ENCODE measurements around the gene TDRD9.
"Not testable (repeated sequence)": the region's sequence is repeated elsewhere in the genome, so short reads cannot be mapped to it uniquely, and the experiment has no call there.

Gene TDRD9

DNA sequence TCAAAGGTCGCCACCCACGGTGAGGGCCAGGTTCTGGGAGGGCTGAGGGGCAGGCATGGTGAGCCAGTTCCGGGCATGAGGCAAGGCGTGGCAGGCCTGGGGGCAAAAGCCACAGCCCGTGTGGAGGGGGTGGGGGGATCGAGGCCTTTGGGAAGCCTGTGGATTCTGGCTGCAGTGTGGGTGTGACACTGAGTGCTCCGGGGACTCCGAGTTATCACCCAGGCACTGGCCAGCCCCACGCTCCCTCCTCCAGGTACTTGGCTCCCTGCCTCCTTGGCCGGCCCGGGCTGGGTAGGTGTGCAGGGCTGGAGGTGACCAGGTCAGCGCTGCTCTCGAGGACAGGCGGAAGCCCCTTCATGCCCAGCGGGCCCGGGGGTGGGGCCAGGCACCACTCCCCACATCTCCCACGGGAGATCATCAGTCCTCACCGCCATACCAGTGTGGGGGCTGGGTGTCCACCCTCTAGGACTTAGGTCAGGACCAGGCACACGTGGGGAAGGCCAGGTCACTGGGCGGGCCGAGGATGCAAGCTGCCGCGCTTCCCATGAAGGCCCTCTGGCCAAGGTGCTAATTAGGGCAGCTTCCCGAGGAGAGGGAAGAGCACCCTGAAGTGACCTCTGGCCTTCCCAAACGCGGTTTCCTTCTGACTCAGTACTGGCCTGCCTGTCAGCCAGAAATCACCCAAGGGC, 34.1 kb upstream of the TDRD9 start:
- FAIRE-seq: no peak

- no peak for FAIRE-seq
Measured at GRCh38 chr14:103894723-103895059, 33.6 kb upstream of the TDRD9 start.

GRCh38 chr14:103896578-103896977, 31.7 kb upstream of the TDRD9 start:
- no peak for FAIRE-seq

GRCh38 chr14:103897075-103897947, 30.9 kb upstream of the TDRD9 start:
- no peak for FAIRE-seq

DNA sequence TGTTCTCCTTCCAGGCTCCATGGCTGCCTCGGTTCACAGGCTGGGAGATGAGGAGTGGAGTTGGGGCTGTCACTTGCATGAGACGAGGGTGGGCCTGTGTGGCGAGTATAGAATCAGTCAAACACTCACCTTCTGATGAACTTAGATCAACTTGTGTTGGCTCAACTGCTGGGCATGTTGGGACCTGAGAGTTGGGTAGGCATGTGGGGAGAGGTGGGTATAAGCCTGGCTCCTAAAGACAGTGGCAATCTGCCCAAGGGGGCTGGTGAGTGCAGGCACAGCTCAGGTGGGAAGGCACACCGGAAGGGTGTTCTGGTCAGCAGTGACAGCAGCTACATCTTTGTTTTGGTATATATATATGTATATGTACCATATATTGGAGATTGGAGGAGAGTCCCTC, 30.1 kb upstream of the TDRD9 start:
- FAIRE-seq: no peak

DNA sequence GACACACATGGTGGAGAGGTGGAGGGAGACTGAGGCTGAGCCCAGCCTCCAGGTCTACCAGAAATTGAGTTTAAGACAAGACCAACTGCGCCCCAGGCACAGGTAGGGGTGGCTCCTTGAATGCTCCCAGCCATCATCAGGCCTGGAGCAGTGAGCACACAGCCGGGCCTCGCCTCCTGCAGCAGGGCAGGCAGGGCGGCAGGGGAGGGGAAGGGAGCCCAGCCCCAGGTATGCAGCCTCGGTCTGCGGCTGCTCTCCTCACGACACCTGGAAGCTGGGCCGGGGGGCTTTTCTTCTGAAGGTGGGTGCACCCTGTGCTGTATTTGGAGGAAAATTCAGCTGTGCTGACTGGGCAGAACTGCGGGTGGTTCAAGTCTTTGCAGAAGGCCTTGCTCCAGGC, 29.5 kb upstream of the TDRD9 start:
- no peak for FAIRE-seq

DNA sequence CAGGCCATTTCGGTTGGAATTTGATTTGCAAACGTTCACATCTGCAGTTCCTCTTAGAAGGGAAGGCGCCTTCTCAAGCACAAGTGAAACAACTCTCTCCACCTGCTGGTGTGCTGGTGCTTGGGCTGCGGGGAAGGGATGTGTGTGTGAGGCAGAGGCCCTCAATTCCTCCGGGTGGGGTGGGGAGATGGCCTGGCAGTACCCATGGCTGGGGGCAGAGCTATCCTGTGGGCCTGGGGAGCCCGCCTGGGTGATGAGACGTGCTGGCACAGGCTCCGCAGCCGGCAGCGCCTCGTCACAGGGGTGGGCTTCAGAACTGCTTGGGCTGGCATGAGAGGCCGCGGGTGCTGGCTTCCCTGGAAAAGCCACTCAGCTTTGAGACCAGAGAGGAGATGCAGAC, 28.9 kb upstream of the TDRD9 start:
- FAIRE-seq: no peak

DNA sequence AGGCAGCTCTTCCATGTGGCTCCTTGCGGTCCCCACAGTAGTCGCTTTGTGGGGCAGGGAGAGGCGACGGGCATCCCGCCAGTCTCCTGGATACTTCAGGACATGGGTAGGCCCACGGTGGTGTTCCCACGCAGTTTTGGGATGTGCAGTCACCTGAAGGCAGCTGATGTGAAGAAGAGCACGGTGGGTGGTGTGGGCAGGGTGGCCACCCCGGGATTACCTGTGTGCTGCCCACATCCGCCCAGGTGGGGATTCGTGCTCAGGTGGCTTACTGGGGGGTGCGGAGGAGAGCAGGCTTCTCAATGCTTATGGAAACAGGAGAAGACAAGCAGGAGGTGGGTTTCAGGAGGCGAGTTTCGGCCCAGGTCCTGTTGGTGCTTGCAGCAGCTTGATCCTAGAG, 28.4 kb upstream of the TDRD9 start:
- FAIRE-seq: no peak

DNA sequence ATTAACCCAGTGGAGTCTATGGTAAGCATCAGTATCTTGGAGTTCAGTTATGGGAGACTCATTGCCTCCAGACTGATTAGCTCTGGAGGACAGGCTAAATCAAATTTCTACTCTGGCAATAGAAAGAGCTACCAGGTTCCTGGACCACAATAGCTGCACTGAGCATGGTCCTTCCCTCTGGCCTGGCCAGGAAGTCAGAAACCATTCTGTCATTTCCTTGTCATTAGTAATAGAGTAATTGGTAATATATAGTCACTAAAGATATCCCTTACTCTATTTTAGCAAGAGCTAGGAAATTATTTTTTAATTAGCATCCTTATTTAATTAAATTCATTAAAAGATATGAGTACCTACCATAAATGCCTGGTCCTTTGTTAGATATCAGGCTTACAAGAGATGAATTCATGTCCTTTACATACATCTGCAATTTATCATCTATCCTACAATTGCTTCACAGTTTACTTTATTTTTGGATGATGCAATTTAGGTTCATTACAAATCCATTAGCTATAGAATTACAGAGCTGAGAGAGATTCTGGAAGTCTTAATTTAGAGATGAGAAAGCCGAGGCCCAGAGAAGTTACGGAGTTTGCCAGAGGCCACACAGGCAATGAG, 23.7 kb upstream of the TDRD9 start:
- FAIRE-seq: no peak

DNA sequence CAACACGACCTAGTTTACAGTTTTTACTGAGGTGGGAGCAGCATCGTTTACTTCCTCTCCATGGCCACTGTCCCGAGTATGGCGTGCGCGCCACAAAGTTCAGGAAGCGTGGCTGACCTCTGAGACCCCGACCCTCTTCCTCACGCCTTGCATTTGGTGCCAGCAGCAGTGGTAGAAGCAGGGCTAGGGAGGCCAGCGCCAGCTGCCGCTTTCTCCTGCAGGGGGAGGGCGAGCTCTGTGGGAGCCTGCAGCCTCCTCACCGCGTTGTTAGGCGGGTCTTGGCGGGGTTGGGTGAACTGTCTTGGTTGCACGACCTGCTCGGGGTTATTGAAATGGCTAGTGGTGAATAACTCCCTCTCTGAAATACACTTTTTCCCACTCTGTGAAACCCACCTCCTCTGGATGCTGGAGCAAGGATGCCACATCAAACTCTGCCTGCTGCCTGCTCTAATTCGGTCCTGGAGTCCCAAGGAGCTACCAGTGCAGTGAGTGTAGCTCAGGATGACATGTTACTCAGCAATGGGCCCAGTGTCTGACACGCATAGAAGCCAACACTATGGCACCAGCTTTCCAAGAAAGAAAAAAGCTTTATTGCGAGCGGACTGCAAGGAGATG, 22.3 kb upstream of the TDRD9 start:
- FAIRE-seq: no peak

DNA sequence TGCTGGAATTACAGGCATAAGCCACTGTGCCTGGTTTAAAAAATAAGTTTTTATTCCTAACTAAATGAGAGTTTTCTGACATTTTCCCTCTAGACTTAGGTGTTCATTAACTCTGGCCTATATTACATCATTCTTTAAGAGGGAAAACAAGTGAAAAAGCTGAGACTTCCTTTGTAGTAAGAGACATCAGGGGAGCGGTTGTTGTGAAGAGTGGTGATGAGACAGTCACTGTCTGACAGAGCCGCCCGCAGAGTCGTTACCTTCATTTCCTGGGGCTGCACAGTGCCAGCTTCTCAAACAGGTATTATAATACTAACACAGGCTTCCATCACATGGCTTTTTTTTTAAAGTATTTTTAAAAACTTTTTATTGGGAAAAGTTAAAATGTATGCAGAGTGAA, 19.7 kb upstream of the TDRD9 start:
- no peak for FAIRE-seq

DNA sequence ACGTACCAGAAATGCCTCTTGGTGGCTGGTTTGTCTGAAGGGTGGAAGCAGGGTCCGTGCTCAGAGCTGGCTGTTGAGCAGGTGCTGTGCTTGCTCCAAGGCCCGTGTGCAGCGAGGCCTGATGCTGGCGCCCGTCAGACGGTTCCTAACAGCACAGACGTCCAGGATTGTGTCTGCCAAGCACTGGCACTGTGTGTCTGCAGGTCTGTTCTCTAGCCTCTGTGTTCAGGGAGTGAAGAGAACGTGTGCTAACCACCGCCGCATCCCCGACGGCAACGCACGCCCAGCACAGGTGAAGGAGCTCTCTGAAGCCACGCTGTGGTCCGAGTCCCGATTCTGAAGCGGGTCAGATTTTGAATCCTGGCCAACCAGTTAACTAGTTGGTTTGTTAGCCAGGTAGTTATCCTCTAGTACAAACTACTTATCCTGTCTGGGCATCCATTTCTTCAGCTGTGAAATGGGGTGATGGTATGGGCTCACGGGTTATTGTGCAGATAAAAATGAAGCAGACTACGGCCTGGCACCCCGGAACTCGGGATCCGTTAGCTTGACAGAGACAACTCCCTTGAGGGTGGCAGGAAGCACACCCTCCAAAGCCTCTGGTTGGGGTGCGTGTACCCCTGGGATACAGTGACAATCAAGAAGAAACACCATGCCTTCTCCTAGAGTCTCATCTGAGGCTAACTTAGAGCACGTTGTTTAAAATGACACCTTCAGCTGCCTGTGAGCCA, 18.6 kb upstream of the TDRD9 start:
- FAIRE-seq: no peak

GRCh38 chr14:103910262-103910935, 17.9 kb upstream of the TDRD9 start:
- FAIRE-seq: peak; percentile 68

DNA sequence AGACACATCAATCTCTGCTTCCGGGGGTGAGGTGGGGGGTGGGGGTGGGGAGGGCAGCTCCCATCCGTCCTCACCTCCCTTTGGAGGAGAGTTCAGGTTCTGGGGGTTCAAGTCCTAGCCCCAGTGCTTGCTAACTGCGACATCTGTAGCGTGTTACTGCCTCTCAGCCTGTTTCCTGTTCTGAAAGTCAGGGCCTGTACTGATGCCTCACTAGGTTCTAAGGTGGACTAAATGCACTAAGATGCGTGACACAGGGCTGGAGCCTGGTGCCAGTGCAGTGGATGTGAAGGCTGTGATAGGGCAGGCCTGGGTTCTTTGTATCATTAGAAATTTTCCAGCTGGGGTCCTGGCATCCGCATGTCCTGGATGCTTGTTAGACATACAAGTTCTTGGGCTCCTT, 17.3 kb upstream of the TDRD9 start:
- no peak for FAIRE-seq

DNA sequence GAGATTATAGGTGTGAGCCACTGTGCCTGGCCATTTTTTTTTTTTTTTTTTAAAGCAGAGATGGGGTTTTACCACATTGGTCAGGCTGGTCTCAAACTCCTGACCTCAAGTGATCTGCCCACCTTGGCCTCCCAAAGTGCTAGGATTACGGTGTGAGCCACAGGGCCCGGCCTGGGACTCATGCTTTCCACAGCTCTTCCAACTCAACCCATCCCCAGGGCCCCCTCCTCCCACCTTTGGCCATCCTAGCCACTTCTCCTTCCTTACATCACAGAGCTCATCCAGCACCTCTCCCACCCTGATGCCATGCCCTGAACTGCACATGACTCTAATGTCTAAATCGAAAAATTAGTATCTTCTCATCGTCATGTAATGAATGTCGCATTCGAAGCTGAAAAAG, 12.6 kb upstream of the TDRD9 start:
- no peak for FAIRE-seq

- FAIRE-seq: no peak
Measured at GRCh38 chr14:103916636-103917262, 11.5 kb upstream of the TDRD9 start.

GRCh38 chr14:103920981-103921854, 7.0 kb upstream of the TDRD9 start:
- FAIRE-seq: peak; percentile 78

DNA sequence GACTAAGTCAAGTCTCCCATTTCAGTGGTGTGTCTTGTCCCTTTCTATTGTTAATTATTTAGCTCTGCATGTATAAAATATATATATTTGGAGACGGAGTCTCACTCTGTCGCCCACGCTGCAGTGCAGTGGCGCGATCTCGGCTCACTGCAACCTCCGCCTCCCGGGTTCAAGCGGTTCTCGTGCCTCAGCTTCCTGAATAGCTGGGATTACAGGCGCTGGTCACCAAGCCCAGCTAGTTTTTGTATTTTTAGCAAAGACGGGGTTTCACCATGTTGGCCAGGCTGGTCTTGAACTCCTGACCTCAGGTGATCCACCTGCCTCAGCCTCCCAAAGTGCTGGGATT, 6.4 kb upstream of the TDRD9 start:
- FAIRE-seq: not testable (repeated sequence)

- no peak for FAIRE-seq
Measured at GRCh38 chr14:103923863-103924262, 4.4 kb upstream of the TDRD9 start.

DNA sequence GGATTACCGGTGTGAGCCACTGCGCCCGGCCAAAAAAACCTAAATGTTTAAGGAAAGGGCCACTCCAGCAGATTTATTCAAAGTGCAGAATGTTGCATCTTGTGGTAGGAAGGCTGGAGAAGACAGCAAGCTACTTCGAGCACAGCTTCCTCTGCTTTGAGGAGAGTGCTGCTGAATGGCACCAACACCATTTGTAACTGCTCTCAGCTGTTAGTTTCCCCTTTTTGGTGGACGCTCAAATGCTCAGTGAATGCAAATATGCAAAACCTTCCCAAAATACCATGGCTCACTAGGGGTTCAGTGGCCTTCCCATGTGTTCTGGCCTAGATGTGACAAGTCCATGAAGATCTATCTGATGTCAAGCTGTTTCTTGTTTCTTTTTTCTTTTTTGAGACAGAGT, 2.9 kb upstream of the TDRD9 start:
- FAIRE-seq: no peak

GRCh38 chr14:103927566-103927965, 690 bp upstream of the TDRD9 start:
- FAIRE-seq: no peak

Data from islet of Langerhans (tissue), 1 donor.